ENCODE results near the gene NME7.

- TF ChIP-seq POLR2A (IDR thresholded peaks at IDR 0.05) (no peak), CTCF (IDR thresholded peaks at IDR 0.05) (no peak), POLR2AphosphoS5 (IDR thresholded peaks at IDR 0.05) (no peak)
These were observed 791 bp upstream of the NME7 start for GRCh38 chr1:169368406-169368769.
